Measurements from ENCODE around the gene LINGO1.

DNA sequence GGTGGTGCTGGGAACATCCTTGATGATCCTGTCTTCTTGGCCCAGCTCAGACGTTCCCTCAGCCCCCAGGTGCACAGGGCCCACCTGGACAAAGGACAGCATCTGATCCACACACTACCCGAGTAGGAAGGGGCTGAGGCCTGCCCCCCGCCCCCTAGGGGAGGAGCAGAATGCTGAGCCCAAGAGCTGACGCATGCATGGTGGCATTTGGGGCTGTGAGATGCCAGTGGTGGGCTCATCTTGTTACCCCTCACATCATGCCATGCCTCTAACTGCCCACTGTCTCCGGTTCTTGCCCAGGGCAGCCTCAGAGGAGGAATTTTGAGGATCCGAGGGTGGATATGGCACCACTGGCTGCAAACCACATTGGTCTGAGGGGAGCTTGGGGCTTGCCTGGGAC is 61.5 kb downstream of the LINGO1 start:
- TF ChIP-seq, protein P1, sequence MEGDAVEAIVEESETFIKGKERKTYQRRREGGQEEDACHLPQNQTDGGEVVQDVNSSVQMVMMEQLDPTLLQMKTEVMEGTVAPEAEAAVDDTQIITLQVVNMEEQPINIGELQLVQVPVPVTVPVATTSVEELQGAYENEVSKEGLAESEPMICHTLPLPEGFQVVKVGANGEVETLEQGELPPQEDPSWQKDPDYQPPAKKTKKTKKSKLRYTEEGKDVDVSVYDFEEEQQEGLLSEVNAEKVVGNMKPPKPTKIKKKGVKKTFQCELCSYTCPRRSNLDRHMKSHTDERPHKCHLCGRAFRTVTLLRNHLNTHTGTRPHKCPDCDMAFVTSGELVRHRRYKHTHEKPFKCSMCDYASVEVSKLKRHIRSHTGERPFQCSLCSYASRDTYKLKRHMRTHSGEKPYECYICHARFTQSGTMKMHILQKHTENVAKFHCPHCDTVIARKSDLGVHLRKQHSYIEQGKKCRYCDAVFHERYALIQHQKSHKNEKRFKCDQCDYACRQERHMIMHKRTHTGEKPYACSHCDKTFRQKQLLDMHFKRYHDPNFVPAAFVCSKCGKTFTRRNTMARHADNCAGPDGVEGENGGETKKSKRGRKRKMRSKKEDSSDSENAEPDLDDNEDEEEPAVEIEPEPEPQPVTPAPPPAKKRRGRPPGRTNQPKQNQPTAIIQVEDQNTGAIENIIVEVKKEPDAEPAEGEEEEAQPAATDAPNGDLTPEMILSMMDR (IDR thresholded peaks at IDR 0.05), result no peak
- TF ChIP-seq POLR2A (IDR thresholded peaks at IDR 0.05), result no peak
